Endodermal cell (in vitro differentiated cells): ENCODE data around the gene IFITM10. TPM values are rescaled to one million over a fixed set of nuclear protein-coding genes. Genes with fewer than 3 reads are reported as not detected.

Experiments used
- DNase-seq: peaks from one replicate; pipeline ENCODE4 v3.0.0-alpha.2; 2017
- H3K27ac ChIP-seq: 2 replicates; pipeline ENCODE4 v1.5.1; 2013; ENCODE audit warnings: mild to moderate bottlenecking, low read depth, low read length, moderate library complexity
- H3K27me3 ChIP-seq: 2 replicates; pipeline ENCODE4 v1.6.1; 2013; ENCODE audit warnings: mild to moderate bottlenecking, low read length, moderate library complexity; ENCODE audit not compliant: insufficient read depth, control insufficient read depth, poor library complexity, severe bottlenecking
- H3K36me3 ChIP-seq: 2 replicates; pipeline ENCODE4 v1.7.0; 2013; ENCODE audit warnings: mild to moderate bottlenecking, low read length, moderate library complexity; ENCODE audit not compliant: control insufficient read depth, insufficient read depth
- H3K4me1 ChIP-seq: one replicate; pipeline ENCODE4 v1.7.0; 2013; ENCODE audit warnings: low read length; ENCODE audit not compliant: control insufficient read depth, insufficient read depth
- H3K4me3 ChIP-seq: 2 replicates; pipeline ENCODE4 v1.5.1; 2013; ENCODE audit warnings: mild to moderate bottlenecking, low read length, moderate library complexity
- H3K9ac ChIP-seq: 2 replicates; pipeline ENCODE4 v1.6.1; 2013; ENCODE audit warnings: mild to moderate bottlenecking, low read length, moderate library complexity; ENCODE audit not compliant: poor library complexity, severe bottlenecking; ENCODE audit errors: extremely low read depth
- H3K9me3 ChIP-seq: 2 replicates; pipeline ENCODE4 v1.6.1; 2013; ENCODE audit warnings: mild to moderate bottlenecking, low read length, moderate library complexity; ENCODE audit not compliant: control insufficient read depth
- H3K27ac Mint-ChIP-seq: 2 replicates; pipeline ENCODE4 v1.8.0; 2020; ENCODE audit warnings: mixed read lengths
- H3K27me3 Mint-ChIP-seq: 2 replicates; pipeline ENCODE4 v1.8.0; 2021; ENCODE audit warnings: mild to moderate bottlenecking, mixed read lengths; ENCODE audit not compliant: insufficient read depth
- H3K36me3 Mint-ChIP-seq: 2 replicates; pipeline ENCODE4 v1.8.0; 2020; ENCODE audit warnings: low read depth, mixed read lengths
- H3K4me1 Mint-ChIP-seq: 2 replicates; pipeline ENCODE4 v1.8.0; 2020; ENCODE audit warnings: mixed read lengths
- H3K4me3 Mint-ChIP-seq: 2 replicates; pipeline ENCODE4 v1.8.0; 2020; ENCODE audit warnings: mild to moderate bottlenecking, moderate library complexity, mixed read lengths
- H3K9me3 Mint-ChIP-seq: 2 replicates; pipeline ENCODE4 v1.8.0; 2020; ENCODE audit warnings: mild to moderate bottlenecking, mixed read lengths
- WGBS, 2 experiments: methylation state at CpG; one replicate each; pipeline versions ENCODE4 v1.1.5 to v1.1.7; 2013; ENCODE audit warnings: missing lambda C conversion rate in 2 of 2, mixed read lengths in 1 of 2; ENCODE audit not compliant: insufficient coverage in 1 of 2, insufficient read length in 1 of 2; 5-methylcytosine and 5-hydroxymethylcytosine counted together
- total RNA-seq, 2 donors: library from RNA; stranded (reverse); fragmentation: NEBNext Ultra II Directional in 1 of 2; extraction: Animal tissue kit (Norgen Biotek cat#: 25700) in 1 of 2; gene quantifications; 2 replicates in 1 of 2; 3 replicates in 1 of 2; pipeline ENCODE4 v1.2.1, GENCODE V29; 2021
- TF ChIP-seq, protein P1 (sequence below): fragments of 200-600 bp; sonication (generic); conservative IDR thresholded peaks from 2 replicates; pipeline ENCODE4 v1.5.0; 2021; ENCODE audit warnings: antibody characterized with exemption, mild to moderate bottlenecking

The IFITM10 gene
- total RNA-seq, 2 donors from 2014 or later = 0.75 to 1.0 TPM

- H3K36me3 ChIP-seq = no peaks in the 10 kb centered on the region
- peaks cover 3% of the 10 kb centered on the region for H3K4me1 Mint-ChIP-seq
- H3K27me3 ChIP-seq = peaks cover 54% of the 10 kb centered on the region
- no peak overlapping the region for H3K4me3 Mint-ChIP-seq
- no peak for DNase-seq
- H3K9ac ChIP-seq = no peak overlapping the region
- H3K36me3 Mint-ChIP-seq = no peaks in the 10 kb centered on the region
- H3K27ac ChIP-seq = no peak overlapping the region
- no peaks in the 10 kb centered on the region for H3K4me1 ChIP-seq
- TF ChIP-seq, protein P1, sequence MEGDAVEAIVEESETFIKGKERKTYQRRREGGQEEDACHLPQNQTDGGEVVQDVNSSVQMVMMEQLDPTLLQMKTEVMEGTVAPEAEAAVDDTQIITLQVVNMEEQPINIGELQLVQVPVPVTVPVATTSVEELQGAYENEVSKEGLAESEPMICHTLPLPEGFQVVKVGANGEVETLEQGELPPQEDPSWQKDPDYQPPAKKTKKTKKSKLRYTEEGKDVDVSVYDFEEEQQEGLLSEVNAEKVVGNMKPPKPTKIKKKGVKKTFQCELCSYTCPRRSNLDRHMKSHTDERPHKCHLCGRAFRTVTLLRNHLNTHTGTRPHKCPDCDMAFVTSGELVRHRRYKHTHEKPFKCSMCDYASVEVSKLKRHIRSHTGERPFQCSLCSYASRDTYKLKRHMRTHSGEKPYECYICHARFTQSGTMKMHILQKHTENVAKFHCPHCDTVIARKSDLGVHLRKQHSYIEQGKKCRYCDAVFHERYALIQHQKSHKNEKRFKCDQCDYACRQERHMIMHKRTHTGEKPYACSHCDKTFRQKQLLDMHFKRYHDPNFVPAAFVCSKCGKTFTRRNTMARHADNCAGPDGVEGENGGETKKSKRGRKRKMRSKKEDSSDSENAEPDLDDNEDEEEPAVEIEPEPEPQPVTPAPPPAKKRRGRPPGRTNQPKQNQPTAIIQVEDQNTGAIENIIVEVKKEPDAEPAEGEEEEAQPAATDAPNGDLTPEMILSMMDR = no peak
- H3K27ac Mint-ChIP-seq = no peak overlapping the region
- H3K4me3 ChIP-seq = no peak overlapping the region
- H3K9me3 Mint-ChIP-seq = peaks cover 5% of the 10 kb centered on the region
- no peaks in the 10 kb centered on the region for H3K9me3 ChIP-seq
- 65 to 67% methylated on average over 3 of the region's 3 CpGs for WGBS, 2 experiments
- peaks cover 63% of the 10 kb centered on the region for H3K27me3 Mint-ChIP-seq
Observed at GRCh38 chr11:1736447-1736992, 13.9 kb downstream of the IFITM10 start.

DNA sequence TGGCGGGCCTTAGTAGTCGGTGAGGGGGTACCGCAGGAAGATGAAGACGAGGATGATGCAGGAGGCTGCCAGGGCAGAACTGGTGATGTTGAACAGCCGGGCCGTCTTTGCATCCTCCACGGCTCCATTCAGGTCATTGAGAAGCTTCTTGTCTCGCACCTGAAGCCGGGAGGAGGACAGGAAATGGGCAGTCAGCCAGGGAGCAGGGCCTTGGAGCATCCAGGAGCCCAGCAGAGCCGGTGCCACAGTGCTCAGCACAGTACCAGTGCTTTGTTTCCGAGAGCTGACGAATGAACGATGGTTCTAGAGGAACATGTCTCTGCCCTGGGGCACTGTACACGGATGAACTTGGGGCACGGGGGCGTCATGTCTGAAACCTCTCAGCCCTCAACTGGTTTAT is 15.1 kb downstream of the IFITM10 start:
- peak; percentile 43 for DNase-seq
- Histone ChIP-seq H3K36me3 (no peaks in the 10 kb centered on the region), H3K4me1 (no peaks in the 10 kb centered on the region), H3K9ac (no peak overlapping the region), H3K4me3 (no peak overlapping the region), H3K9me3 (no peaks in the 10 kb centered on the region), H3K27ac (no peak overlapping the region), H3K27me3 (peaks cover 46% of the 10 kb centered on the region)
- peaks cover 67% of the 10 kb centered on the region for H3K27me3 Mint-ChIP-seq
- H3K4me3 Mint-ChIP-seq = no peak overlapping the region
- TF ChIP-seq, protein P1 = no peak
- no peak overlapping the region for H3K27ac Mint-ChIP-seq
- peaks cover 3% of the 10 kb centered on the region for H3K4me1 Mint-ChIP-seq
- peaks cover 5% of the 10 kb centered on the region for H3K9me3 Mint-ChIP-seq
- no peaks in the 10 kb centered on the region for H3K36me3 Mint-ChIP-seq
- WGBS, 2 experiments = 87 to 88% methylated on average over 15 to 16 of the region's 16 CpGs

GRCh38 chr11:1734641-1735081 is 15.7 kb downstream of the IFITM10 start:
- Histone ChIP-seq H3K9me3 (no peaks in the 10 kb centered on the region), H3K27ac (no peak overlapping the region), H3K36me3 (no peaks in the 10 kb centered on the region), H3K9ac (no peak overlapping the region), H3K4me1 (no peaks in the 10 kb centered on the region), H3K4me3 (no peak overlapping the region), H3K27me3 (peaks cover 44% of the 10 kb centered on the region)
- Mint-ChIP-seq H3K4me3 (no peak overlapping the region), H3K9me3 (peaks cover 5% of the 10 kb centered on the region), H3K27ac (no peak overlapping the region), H3K27me3 (peaks cover 67% of the 10 kb centered on the region), H3K4me1 (peaks cover 3% of the 10 kb centered on the region), H3K36me3 (no peaks in the 10 kb centered on the region)
- DNase-seq = peak; percentile 41
- TF ChIP-seq, protein P1 = no peak
- 80 to 84% methylated on average over 8 to 10 of the region's 10 CpGs for WGBS, 2 experiments
